IPS-NIHi7 (cell line): ENCODE measurements around the gene SIM1.

Experiments
- DNase-seq: peaks from one replicate; pipeline ENCODE4 v3.0.0; 2012; ENCODE audit warnings: mixed read lengths; ENCODE audit errors: extremely low spot score

Gene SIM1

GRCh38 chr6:100430962-100431361 is 33.8 kb downstream of the SIM1 start:
- DNase-seq: no peak

- no peak for DNase-seq
Measured at GRCh38 chr6:100427452-100427851, 37.3 kb downstream of the SIM1 start.

DNA sequence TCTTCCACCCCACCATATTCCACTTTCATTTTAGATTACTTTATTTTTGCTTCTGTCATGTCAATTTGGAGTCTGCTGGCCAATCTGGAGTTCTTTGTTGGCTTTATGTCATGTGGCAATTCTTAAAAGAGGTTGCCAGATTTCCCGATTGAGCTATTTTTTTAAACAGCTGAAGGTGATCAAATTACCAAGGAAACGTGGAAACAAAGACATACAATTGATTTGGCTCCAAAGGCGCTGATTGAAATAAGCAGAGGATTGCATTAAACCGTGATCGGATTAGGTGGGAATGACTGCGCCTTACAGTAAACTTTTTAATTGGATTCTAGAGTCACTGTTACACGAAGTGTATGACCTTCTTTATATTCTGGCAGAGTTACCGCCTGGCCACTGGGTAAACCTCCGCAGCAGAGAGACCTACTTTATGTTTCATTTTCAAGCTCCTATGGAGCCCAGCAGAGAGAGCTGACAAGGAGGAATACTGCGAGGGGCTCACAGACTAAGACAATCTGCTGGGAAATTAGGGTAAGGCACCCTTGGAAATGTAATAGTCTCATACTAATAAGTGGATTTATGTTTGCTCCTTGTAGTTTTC is 37.9 kb downstream of the SIM1 start:
- no peak for DNase-seq

DNA sequence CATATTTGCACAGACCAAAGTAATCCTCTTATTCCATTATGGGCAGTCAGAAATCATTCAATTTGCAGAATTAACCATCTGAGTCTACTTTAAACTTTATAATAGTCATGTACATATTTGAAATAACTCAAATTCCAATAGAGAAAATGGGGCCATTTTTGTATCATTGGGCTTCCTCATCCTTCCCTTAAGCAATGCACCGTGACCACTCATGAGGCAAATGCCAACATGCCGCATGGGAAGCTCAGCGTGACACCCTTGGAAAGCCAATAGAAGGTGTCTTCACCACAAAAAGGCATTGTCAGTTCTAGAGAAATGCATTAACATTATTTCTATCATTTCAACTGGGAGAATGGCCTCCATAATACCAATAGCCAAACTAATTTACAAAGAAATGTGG is 38.5 kb downstream of the SIM1 start:
- no peak for DNase-seq

DNA sequence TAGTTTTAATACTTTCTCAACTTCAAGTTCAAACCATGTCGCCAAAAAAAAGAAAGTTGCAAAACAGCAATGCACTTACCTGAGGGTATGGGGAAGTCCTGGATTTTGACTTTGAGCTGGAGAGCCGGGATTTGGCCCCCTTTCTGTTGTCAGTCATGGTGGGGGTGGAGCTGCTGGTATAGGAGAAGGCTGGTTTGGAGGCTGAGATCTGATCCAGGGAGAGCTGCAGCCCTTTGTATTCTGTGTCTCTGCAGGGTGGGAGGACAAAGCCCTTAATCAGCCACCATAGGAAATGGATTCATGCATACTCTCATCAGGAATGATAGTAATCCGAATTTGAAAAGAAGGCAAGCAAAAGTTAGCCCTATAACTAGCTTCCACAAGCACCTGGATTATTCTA is 44.0 kb downstream of the SIM1 start:
- peak; percentile 75 for DNase-seq

GRCh38 chr6:100417036-100417435 is 47.7 kb downstream of the SIM1 start:
- no peak for DNase-seq

DNA sequence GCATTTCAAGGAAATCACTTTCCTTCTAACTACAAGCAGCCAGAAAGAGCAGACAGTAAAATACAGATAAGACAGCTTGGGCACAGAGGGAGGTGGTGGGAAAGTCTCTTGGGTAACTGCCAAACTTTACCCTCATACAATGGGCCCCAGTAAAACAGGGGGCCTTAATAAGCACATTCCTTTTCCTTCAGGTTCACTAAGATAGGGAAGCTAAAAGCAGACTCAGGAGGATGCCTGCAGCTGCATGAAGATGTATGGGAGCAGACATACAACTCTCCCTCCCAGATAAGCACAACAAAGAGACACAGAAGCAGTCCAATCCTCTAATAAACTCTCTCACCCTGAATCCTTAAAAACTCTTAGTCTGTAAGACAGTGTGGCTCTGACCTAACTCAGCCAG is 49.0 kb downstream of the SIM1 start:
- no peak for DNase-seq

DNA sequence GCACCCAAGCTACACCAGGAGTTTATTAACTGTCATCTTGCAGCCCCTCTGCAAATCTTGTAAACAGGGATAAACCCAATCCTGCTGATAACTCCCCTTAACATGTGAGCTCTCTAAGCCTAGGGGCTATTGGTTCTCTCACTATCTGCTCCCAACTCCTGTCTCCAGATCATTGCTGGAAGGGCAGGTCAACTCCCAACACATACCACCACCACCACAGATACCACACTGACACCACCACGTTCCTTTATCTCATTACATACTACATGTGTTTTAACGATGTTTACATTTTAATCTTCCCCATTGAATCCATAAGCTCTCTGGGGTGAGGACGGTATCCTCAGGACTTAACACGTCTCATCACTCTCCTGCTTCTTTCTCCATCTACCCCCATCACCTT is 51.8 kb downstream of the SIM1 start:
- DNase-seq: no peak

- no peak for DNase-seq
Measured at GRCh38 chr6:100404051-100404450, 60.7 kb downstream of the SIM1 start.

DNA sequence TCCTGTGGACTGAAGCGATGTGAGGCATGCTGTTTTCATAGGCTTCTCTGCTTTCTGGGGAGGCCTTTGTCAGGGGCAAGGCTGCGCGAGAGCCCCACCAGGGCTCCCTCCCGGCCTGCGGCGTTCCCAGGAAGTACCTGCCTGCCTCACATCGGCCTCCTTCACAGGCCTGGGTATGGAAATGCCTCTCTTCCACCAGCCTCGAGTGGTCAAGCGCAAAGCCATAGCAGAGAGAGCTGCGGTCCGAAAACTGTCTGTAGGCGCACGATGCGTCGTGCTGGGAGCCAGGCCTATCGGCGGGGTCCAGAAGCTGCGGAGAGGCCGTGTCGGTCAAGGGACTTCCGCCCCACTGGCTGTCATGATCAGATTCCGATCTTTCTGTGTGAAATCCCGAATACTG is 71.2 kb downstream of the SIM1 start:
- no peak for DNase-seq

GRCh38 chr6:100392423-100392822 is 72.3 kb downstream of the SIM1 start:
- no peak for DNase-seq

- no peak for DNase-seq
Measured at GRCh38 chr6:100388868-100389519, 75.7 kb downstream of the SIM1 start.

DNA sequence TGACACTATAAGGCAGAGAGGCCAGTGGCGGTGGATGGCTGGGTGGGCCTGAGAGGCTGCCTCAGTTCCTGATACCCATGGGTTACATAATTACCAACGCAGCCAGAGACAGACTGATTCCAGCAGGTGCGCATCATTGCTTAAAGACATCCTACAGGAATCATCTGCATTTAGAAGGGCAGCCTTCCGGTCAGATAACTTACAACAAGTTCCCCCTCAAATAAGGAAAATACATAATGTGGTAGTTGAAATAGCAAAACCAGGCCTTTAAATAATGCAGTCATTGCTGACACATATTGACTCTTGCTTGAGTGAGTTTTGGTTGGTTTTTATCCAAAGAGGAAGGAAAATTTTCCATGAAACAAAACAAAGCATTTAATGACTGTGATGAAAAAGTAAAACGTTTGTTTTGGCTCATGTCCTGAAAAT is 81.9 kb downstream of the SIM1 start:
- no peak for DNase-seq

- DNase-seq: no peak
Measured at GRCh38 chr6:100382031-100382430, 82.7 kb downstream of the SIM1 start.

GRCh38 chr6:100381111-100381510 is 83.6 kb downstream of the SIM1 start:
- no peak for DNase-seq

- DNase-seq: no peak
Measured at GRCh38 chr6:100379386-100379785, 85.3 kb downstream of the SIM1 start.

DNA sequence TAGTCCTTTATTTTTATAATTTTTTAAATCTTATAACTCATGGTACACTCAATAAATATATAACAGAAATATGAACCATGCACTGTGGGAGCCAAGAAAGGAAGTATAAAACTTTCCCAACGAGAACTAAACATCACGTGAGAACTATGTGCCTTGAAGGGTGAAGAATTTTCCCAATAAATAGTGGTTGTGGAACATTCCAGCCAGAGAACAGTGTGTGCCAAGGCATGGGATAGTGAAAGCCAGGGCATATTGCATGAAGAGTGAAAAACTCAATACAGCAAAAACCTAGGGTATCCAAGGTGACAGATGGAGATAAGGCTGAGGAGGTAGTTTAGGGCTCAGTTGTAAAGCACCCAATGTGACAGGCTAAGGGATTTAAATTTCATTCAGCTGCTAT is 86.1 kb downstream of the SIM1 start:
- DNase-seq: no peak

DNA sequence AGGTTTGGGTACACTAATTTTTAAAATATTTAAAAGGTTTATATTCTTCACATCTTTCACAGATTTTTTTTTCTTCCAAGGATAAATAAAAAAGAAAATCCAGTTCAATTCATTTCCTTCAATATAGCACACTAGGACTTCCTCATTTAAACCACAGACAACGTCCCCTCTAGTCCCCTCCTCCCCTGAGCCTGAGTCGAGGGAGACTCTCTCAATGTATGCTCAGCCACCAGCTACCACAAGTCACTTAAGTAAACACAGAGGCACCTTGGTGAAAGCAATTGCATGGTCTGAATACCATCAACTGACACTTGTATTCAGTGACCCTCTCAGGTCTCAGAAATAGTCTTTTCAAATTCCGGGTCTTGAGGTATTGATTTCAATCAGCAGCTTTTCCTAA is 88.6 kb downstream of the SIM1 start:
- DNase-seq: peak; percentile 21

DNA sequence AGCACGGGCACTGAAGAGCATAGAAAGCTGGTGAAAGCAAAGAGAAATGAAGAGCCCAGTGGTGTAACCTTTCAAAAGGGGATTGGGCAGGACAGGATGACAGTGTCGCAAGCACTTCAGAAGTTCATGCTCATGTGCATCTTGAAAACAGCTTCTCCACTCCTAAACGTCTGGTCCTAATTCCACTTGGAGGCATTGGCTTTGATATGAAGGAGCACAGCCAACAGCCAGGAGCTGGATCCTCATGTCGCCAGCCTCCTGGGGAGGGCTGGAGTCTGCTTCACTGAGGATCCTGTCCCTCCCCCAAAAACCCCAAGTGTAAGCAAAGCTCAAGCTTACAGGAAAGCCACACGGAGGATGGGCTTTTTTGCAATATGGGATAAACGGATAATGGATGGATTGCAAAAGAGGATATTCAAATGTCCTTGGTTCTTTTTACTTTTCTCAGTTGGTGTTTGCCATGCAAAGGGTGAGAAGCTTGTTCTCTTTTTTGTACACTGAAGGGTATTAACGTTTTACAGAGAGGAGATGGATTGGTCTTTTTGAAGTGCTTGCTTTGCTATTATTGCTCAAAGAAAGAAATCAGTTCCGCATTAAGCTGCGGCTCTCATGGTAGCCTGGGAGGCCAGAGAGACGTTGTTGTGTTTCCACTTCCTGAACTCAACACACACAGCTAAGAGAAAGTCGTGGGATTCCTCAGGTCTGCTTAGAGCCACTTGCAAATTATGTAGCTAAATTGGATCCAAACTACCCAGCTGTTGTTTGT is 92.2 kb downstream of the SIM1 start:
- no peak for DNase-seq

GRCh38 chr6:100371591-100371990 is 93.1 kb downstream of the SIM1 start:
- DNase-seq: no peak

DNA sequence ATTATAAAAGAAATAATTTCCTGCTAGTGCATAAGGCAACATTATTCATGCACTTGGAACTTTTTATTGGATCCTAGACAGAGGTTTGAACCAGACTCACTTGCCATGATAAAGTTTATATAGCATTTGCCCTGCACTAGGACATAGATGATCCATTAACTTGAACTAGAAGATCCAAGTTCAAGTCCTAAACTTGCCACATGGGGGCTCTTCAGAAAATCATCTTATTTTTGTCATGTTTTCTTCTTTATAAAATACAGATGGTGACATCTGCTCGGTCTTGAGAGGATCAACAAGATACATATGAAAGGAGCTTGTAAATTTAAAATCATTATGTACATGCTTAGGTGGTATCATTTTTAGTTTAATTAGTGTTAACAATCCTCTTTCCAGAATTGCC is 94.5 kb downstream of the SIM1 start:
- no peak for DNase-seq

- DNase-seq: no peak
Measured at GRCh38 chr6:100366419-100366818, 98.3 kb downstream of the SIM1 start.

DNA sequence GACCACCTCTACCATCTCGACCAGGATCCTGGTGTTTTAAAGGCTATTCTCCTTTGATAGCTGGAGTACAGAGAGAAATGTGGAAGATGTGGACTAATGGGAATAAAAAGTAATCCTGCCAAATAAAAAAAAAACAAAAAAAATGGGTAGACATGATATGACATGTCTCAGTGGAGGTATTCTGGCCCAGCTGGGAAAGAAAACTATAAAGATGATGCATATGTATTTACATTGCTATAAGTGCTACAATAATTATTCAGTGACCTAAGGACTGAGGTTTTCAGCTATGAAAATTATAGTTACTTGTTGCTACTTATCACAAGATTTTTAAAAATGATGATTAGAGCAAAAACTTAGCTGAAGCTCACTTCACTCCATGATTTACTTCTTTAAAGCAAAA is 101.1 kb downstream of the SIM1 start:
- DNase-seq: no peak
